T-helper 1 cell treated with Interleukin-12 subunit alpha and Interleukin-12 subunit beta and Interleukin-4 antibody, amounts not matched to agents 30 μg/mL and 1 μg/mL, for 36 hours (primary cell): ENCODE measurements around the gene MRPS18A.
A peak's percentile ranks its signal among the peaks of the same experiment; 100 is the strongest.

Source experiments
- H3K27ac Mint-ChIP-seq: one replicate; pipeline ENCODE4 v1.8.0; 2021; ENCODE audit warnings: mild to moderate bottlenecking, mixed read lengths
- H3K27me3 Mint-ChIP-seq: one replicate; pipeline ENCODE4 v1.8.0; 2021; ENCODE audit warnings: low read depth, mixed read lengths
- H3K36me3 Mint-ChIP-seq: one replicate; pipeline ENCODE4 v1.8.0; 2021; ENCODE audit warnings: low read depth, mixed read lengths
- H3K4me1 Mint-ChIP-seq: one replicate; pipeline ENCODE4 v1.8.0; 2021; ENCODE audit warnings: low read depth, mixed read lengths
- H3K4me3 Mint-ChIP-seq: one replicate; pipeline ENCODE4 v1.8.0; 2021; ENCODE audit warnings: mild to moderate bottlenecking, moderate library complexity, mixed read lengths
- H3K9me3 Mint-ChIP-seq: one replicate; pipeline ENCODE4 v1.8.0; 2021; ENCODE audit warnings: mixed read lengths

The MRPS18A gene

DNA sequence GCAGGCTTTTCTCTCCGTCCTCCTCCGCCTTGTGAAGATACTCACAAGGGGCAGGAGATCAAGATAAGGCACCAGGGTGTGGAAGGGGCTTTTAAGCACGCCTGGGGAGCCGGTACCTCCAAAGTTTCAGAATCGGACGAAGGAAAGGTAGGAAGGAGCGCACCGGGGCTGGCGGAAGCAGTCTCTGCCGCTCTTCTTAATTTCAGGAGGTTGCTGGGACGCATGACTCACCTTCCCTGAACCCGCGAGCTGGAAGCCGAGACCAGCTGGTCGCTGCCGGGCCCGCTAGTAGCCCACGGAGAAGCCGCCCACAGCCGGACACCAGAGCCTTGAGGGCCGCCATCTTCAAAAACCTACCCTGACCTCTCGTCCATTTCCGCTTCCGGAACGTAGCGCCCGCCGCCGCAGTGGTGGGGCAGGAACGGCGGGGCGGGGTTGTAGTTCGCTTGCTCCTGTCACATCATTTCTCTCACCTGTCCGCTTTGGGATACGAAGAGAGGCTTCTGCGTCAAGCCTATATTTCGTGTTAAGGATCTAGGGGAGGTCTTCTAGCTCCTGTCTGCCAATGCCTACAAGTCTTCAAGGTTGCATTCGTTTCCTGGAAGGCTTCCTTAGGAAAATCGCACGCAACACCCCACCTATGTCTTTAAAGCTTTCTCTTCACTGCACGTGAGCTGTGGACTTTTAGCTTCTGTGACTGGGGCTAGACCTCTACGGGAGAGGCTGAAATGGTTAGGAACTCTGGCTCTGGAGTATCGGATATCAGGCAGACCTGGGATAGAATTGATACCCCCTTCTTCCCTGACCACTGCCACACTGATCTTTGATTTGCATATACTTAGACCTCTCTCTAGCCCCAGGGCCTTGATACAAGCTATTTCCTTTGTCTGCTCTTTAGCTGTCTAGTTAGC is at the start of gene MRPS18A:
Gene MRPS18A (minus strand): TSS at position 355 of the 911 bp plus-strand sequence. CDS start 12 bp downstream, at position 343.
- no peaks in the 10 kb centered on the region for H3K9me3 Mint-ChIP-seq
- H3K4me3 Mint-ChIP-seq = peak within 1 kb of the TSS; percentile 97
- H3K27me3 Mint-ChIP-seq = peaks cover 6% of the 10 kb centered on the region
- H3K4me1 Mint-ChIP-seq = peaks cover 26% of the 10 kb centered on the region
- H3K36me3 Mint-ChIP-seq = peaks cover 8% of the 10 kb centered on the region
- peak within 1 kb of the TSS; percentile 86 for H3K27ac Mint-ChIP-seq

DNA sequence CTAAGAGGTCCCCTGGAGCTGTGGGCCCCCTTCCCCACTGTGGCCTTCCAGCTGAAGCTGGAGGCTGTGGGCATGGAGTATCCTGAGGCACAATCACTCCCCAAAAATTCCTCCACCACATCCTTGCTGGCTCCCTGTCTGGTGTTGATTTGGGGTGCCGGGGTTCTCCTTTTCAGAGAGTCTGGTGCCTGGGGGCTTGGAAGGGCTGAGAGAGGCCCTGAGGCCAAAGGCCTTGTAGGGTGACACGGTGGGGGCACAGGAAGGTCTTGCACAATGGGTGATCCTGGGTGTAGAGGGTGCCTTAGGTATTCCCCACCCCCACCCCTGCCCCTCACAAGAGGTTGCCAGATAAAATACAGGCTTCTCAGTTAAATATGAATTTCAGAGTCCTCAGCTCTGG is 49.3 kb upstream of the MRPS18A start:
- no peaks in the 10 kb centered on the region for H3K36me3 Mint-ChIP-seq
- peaks cover 3% of the 10 kb centered on the region for H3K9me3 Mint-ChIP-seq
- H3K4me3 Mint-ChIP-seq = no peak overlapping the region
- H3K4me1 Mint-ChIP-seq = peaks cover 9% of the 10 kb centered on the region
- H3K27ac Mint-ChIP-seq = no peak overlapping the region
- H3K27me3 Mint-ChIP-seq = no peaks in the 10 kb centered on the region

DNA sequence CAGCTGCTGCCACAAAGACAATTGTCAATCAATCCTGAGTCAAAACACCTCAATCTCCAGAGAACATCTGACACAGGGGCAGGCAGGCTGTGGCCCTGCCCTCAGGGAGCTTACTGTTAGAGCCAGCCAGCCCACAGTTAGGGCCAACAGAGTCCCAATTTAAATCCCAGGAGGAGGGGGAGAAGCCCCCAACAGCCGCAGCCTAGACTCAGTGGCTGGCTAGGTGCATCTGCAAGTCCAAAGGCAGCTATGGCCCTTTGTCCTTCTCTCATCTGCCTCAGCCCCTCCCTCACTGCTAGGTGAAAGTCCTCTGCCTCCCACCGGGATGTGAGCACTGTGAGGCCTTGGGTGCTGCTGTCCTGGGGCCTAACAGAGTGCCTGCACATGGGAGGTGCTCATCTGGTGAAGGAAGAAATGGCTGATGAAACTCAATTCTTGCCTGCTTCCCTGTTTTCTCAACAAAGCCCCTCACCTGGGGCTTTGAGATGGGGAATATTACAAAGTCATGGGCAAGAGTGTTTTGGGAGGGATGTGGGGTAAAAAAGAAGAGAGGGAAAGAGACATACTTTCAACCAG is 48.7 kb upstream of the MRPS18A start:
- Mint-ChIP-seq H3K27me3 (peaks cover 2% of the 10 kb centered on the region), H3K4me1 (peaks cover 9% of the 10 kb centered on the region), H3K27ac (no peak overlapping the region), H3K36me3 (no peaks in the 10 kb centered on the region), H3K4me3 (no peak overlapping the region), H3K9me3 (peaks cover 6% of the 10 kb centered on the region)

DNA sequence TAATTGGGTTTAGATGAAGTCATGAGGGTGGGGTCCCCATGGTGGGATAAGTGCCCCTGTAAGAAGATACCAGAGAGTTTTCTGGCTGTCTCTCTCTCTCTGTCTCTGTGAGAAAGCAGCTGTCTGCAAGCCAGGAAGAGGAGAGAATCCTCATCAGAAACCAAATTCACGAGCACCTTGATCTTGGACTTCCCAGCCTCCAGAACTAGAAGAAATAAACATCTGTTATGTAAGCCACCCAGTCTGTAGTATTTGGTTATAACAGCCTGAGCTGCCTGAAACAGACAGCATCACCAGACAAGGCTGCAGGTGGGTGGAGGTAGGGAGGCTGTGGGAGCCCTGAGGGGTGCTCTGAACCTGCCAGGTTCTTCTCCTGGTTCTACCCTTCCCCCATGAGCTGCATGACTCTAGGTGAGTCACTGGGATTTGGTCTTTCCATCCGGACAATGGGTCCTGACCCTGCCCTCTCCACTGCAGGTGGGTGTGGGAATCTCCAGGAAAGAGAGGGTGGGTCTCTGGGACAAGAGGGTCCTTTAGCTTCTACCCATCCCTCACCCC is 48.1 kb upstream of the MRPS18A start:
- peaks cover 9% of the 10 kb centered on the region for H3K4me1 Mint-ChIP-seq
- no peak overlapping the region for H3K27ac Mint-ChIP-seq
- H3K9me3 Mint-ChIP-seq = peaks cover 12% of the 10 kb centered on the region
- H3K27me3 Mint-ChIP-seq = peaks cover 5% of the 10 kb centered on the region
- no peaks in the 10 kb centered on the region for H3K36me3 Mint-ChIP-seq
- H3K4me3 Mint-ChIP-seq = no peak overlapping the region

DNA sequence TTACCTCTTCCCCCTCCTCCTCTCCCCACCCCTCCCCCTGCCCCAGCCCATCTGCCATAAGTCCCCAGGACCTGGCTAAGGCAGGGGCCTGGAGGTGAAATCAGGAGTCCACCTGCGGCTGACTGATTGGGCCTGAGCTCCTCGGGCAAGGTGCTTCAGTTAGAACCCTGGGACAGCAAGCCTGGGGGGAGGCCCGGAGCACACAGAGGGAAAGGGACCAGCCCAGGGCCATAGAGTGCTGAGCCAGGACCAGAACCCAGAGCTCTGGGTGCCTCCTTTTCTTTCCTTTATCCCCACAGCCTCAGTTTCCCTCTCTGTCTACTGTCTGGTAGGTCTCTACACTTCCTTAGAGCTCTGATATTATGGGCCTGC is 46.7 kb upstream of the MRPS18A start:
- Mint-ChIP-seq H3K27me3 (peaks cover 5% of the 10 kb centered on the region), H3K4me1 (peaks cover 9% of the 10 kb centered on the region), H3K27ac (peak overlapping the region; percentile 27), H3K36me3 (no peaks in the 10 kb centered on the region), H3K4me3 (no peak overlapping the region), H3K9me3 (peaks cover 20% of the 10 kb centered on the region)

DNA sequence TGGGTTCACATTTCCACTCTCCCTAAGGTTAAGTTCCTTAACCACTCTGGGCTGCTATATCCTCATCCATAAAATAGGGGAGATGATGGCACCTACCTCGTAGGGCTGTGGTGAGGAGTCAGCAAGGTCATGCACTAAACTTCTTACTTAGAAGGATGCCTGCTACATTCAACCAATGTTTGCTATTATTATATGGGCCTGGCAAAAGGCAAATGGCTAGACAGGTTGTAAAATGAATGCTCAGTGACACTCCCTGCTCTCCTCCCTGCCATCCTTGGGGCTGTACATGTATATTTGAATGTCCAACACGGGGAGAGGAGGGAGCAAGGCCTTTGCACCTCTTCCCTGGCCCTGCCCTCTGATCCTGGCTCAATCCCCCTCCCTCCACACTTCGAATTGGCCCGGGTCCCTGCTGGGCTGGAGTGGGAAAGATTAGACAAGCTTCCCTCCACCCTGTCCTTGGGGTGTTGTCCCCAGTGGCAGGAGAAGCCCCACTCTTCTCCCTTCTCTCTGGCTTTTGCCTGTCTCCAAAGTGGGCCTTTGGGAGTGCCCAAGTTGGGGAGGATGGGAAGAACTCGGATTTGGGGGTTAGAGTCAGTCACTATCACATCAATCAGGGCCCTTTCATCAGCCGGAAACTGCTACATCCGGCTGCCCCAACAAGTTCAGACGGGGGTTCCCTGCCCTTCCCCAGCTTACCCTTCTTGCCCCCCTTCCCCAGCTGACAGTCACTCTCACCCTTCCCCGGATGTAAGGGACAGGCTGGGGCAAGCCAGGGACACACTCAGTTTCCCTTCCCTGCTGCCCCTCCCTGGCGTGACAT is 46.1 kb upstream of the MRPS18A start:
- Mint-ChIP-seq H3K9me3 (peaks cover 20% of the 10 kb centered on the region), H3K36me3 (no peaks in the 10 kb centered on the region), H3K27ac (peak overlapping the region; percentile 52), H3K4me1 (peaks cover 9% of the 10 kb centered on the region), H3K4me3 (no peak overlapping the region), H3K27me3 (peaks cover 5% of the 10 kb centered on the region)

DNA sequence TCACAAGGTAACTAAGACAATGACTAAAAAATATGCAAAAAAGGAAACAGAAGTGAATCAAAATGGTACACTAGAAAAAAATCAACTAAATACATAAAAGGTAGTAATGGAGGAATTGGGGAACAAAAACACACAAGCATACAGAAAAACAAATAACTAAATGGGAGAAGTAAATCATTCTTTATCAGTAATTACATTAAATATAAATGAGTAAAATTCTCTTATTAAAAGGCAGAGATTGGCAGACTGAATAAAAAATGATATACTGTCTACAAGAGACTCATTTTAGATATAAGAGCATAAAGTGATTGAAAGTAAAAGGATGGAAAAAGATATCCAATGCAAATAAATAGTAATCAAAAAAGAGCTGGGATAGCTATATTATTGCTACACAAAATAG is 43.0 kb upstream of the MRPS18A start:
- Mint-ChIP-seq H3K27ac (no peak overlapping the region), H3K27me3 (peaks cover 5% of the 10 kb centered on the region)

DNA sequence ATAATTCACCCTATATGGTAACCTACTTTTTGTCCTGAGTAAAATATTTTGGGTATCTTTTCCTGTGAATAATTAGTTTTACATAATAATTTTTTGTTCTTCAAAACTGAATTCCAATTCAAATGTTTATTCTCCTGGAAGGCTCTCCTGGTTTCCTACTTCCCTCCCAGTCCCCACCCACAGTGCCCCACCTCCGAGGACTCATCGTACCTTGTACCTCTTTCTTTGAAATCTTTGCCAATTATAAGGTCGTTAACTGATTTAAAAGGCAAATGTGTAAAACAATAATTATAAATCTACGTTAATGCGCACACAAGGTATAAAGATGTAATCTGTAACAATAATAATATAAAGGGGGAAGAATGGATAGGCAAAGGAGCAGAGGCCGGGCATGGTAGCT is 41.9 kb upstream of the MRPS18A start:
- Mint-ChIP-seq H3K36me3 (no peaks in the 10 kb centered on the region), H3K27ac (no peak overlapping the region), H3K4me1 (peaks cover 21% of the 10 kb centered on the region), H3K4me3 (no peak overlapping the region), H3K27me3 (peaks cover 5% of the 10 kb centered on the region), H3K9me3 (peaks cover 20% of the 10 kb centered on the region)

More for the DNA sequence above, 43.0 kb upstream of the MRPS18A start:
- peaks cover 20% of the 10 kb centered on the region for H3K9me3 Mint-ChIP-seq
- no peak overlapping the region for H3K4me3 Mint-ChIP-seq
- H3K36me3 Mint-ChIP-seq = no peaks in the 10 kb centered on the region
- H3K4me1 Mint-ChIP-seq = peaks cover 12% of the 10 kb centered on the region

DNA sequence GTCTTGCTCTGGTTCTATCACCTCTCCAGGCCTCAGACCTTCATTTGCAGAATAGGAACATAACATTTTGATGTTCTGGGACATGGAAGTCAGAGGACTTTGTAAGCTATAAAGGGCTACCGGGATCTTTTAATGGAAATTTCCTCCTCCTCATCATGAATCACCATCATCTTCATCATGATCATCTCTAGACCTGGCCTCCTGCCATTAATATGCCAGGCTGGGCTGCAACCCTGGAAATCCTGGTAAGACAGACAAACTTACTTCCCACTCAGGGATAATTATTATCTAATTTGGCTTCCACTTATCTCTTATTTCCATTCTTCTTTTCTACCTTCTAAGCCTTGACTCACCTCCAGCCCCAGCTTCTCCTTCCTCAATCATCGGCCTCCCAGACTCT is 41.0 kb upstream of the MRPS18A start:
- H3K4me3 Mint-ChIP-seq = no peak overlapping the region
- peaks cover 5% of the 10 kb centered on the region for H3K27me3 Mint-ChIP-seq
- H3K27ac Mint-ChIP-seq = no peak overlapping the region
- H3K9me3 Mint-ChIP-seq = peaks cover 20% of the 10 kb centered on the region
- peaks cover 25% of the 10 kb centered on the region for H3K4me1 Mint-ChIP-seq
- no peaks in the 10 kb centered on the region for H3K36me3 Mint-ChIP-seq

DNA sequence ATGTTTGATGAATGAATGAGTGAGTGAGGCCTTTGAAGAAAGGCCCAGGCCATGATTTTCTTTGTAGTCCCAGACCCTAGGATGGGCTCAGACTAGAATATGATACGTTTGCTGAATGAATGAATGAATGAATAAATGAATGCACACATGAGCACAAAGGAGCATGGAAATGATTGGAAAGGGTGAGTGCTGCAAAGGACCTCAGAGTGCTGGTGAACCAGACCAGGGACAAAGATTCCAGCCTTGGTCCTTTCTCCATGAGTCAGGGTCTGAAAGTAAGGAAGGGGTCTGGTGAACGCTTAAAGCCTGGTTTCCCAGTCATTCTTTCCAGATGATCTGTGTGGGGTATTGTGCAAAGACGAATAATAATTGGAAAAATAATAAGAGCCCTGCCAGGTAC is 40.0 kb upstream of the MRPS18A start:
- H3K4me3 Mint-ChIP-seq = no peak overlapping the region
- H3K4me1 Mint-ChIP-seq = peaks cover 22% of the 10 kb centered on the region
- peaks cover 20% of the 10 kb centered on the region for H3K9me3 Mint-ChIP-seq
- H3K36me3 Mint-ChIP-seq = no peaks in the 10 kb centered on the region
- H3K27ac Mint-ChIP-seq = no peak overlapping the region
- H3K27me3 Mint-ChIP-seq = peaks cover 5% of the 10 kb centered on the region

DNA sequence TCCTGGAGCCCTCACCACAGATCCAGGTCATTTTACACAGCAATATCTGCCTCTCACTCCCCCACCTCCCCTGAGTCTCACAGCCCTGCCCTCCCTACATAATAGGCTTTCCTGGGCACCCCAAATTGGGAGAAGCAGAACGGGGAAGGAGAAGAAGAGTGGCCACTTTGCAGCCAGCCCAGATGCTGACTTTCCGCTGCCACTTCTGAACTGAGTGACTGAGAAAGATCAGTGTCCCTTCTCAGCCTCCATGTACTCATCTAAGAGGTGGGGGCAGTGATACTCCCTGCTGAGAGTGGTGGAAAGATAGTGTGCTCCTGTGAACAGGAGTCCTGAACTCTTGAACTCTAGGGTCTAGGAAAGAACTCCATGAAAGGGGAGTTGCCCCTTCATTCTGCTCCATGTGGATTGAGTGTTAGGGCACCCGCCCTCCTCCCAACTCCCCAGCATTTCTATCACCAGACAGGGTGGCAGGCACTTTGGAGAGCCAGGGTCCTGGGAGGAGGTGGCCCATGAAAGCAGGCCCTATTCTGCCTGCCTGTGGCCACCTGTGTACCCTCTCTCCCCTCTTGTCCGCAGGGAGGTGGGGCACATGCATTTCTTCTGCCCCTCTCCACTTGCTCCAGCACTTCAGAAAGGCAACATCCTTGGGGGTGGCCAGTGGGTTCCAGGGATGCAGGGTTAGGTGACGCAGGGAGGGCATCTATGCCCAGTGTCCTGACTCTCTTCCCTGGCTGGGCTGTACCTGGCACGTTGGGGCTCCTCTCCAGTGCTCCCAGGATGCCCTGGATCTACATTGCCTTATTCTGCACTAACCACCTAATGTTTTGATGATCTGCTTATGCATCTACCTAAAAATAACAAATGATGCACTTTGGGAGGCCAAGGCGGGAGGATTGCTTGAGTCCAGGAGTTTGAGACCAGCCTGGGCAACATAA is 38.3 kb upstream of the MRPS18A start:
- Mint-ChIP-seq H3K4me1 (peaks cover 22% of the 10 kb centered on the region), H3K27ac (peak overlapping the region; percentile 38), H3K27me3 (peaks cover 6% of the 10 kb centered on the region), H3K36me3 (no peaks in the 10 kb centered on the region), H3K9me3 (peaks cover 10% of the 10 kb centered on the region), H3K4me3 (no peak overlapping the region)

DNA sequence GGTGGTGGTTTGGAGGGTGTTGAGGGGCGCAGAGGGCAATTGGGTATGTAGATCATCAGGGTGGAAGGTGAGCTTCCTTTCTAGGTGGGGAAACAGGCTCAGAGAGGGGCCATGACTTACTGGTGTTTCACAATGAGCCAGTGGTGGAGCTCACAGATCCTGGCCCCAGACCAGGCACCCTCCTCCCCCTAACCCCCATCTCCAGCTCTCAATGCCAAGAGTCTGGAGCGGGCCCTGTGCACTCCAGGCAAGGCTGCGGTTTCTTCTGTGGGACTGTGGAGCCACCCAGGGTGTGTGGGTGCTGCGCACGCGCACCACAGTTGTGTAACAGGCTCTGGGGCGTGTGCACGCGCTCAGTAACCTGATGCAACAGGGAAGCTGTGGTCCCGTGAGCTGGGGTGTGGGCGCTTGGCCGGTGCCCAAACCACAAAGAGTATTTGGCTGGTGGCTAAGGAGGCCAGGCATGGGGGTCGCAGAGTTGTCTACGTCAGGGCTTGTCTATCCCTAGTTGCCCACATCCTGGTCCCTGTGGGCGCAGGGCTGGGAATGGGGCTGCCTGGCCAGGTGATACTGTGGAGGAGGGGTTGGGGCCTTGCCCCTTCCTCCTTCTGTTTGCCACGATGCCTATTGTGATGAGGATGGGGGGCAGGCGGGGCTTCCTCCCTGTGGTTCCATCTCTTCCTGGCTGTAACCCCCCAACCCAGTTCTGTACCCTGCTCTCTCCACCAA is 37.5 kb upstream of the MRPS18A start:
- Mint-ChIP-seq H3K36me3 (no peaks in the 10 kb centered on the region), H3K27ac (peak overlapping the region; percentile 73), H3K4me1 (peaks cover 22% of the 10 kb centered on the region), H3K27me3 (peaks cover 10% of the 10 kb centered on the region), H3K9me3 (peaks cover 4% of the 10 kb centered on the region), H3K4me3 (no peak overlapping the region)

DNA sequence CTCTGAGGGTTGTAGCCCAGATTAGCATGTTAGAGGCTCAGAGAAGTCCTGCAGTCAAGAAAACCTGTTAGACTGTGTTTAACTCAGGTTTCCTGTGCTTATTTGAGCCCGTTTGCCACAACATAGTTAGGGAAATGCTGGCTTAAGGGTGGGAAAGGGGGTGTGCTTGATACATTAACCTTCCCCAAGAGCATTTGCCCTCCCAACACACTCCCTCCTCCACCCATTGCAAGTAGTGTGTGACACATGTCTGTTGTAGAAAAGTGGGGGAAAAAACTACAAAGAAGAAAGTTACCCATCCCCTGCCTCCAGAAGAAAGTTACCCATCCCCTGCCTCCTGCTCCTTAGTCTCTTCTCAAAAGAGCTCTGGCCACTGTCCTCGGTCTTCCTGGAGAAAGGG is 36.8 kb upstream of the MRPS18A start:
- peaks cover 10% of the 10 kb centered on the region for H3K27me3 Mint-ChIP-seq
- H3K27ac Mint-ChIP-seq = peak overlapping the region; percentile 73
- H3K36me3 Mint-ChIP-seq = no peaks in the 10 kb centered on the region
- H3K9me3 Mint-ChIP-seq = no peaks in the 10 kb centered on the region
- no peak overlapping the region for H3K4me3 Mint-ChIP-seq
- H3K4me1 Mint-ChIP-seq = peaks cover 22% of the 10 kb centered on the region
